Neural cell (in vitro differentiated cells): ENCODE data around the gene PRKG1. TPM values are rescaled to one million over a fixed set of nuclear protein-coding genes. Genes with fewer than 3 reads are reported as not detected.

ENCODE experiments used
- H2AFZ ChIP-seq: fragments of 200-600, 300-800 bp; sonication (generic), shearing (Covaris generic); 2 replicates; pipeline ENCODE4 v1.6.0; 2014; ENCODE audit warnings: low read depth, mild to moderate bottlenecking, antibody characterized with exemption, low read length, moderate library complexity
- H3F3A ChIP-seq: fragments of 200-600 bp; shearing (Covaris generic); 2 replicates; pipeline ENCODE4 v1.6.1; 2016; ENCODE audit warnings: mild to moderate bottlenecking, moderate library complexity, mixed read lengths, antibody characterized with exemption, low read length; ENCODE audit not compliant: insufficient read depth, poor library complexity, severe bottlenecking
- H3K27ac ChIP-seq: fragments of 200-600, 300-800 bp; sonication (generic), shearing (Covaris generic); 2 replicates; pipeline ENCODE4 v1.5.1; 2014; ENCODE audit warnings: mild to moderate bottlenecking, low read length, moderate library complexity
- H3K27me3 ChIP-seq: fragments of 300-800, 200-600 bp; sonication (generic), shearing (Covaris generic); 2 replicates; pipeline ENCODE4 v1.6.0; 2014; ENCODE audit warnings: mild to moderate bottlenecking, low read depth, low read length, moderate library complexity; ENCODE audit not compliant: insufficient read depth
- H3K36me3 ChIP-seq: fragments of 300-800, 200-600 bp; sonication (generic), shearing (Covaris generic); 2 replicates; pipeline ENCODE4 v1.5.1; 2014; ENCODE audit warnings: mild to moderate bottlenecking, antibody characterized with exemption, low read length, moderate library complexity; ENCODE audit not compliant: insufficient read depth
- H3K4me2 ChIP-seq: fragments of 300-800, 200-600 bp; sonication (generic), shearing (Covaris generic); 2 replicates; pipeline ENCODE4 v1.6.0; 2014; ENCODE audit warnings: mild to moderate bottlenecking, low read length
- H3K4me3 ChIP-seq: fragments of 300-800, 200-600 bp; sonication (generic), shearing (Covaris generic); 2 replicates; pipeline ENCODE4 v1.5.1; 2014; ENCODE audit warnings: mild to moderate bottlenecking, low read length, moderate library complexity
- H3K79me2 ChIP-seq: fragments of 200-600 bp; shearing (Covaris generic); replicated peaks from 2 replicates; pipeline ENCODE4 v1.6.0; 2014; ENCODE audit warnings: mild to moderate bottlenecking, low read length, moderate library complexity; ENCODE audit not compliant: insufficient read depth
- H3K9ac ChIP-seq: fragments of 300-800, 200-600 bp; sonication (generic), shearing (Covaris generic); 2 replicates; pipeline ENCODE4 v1.6.1; 2016; ENCODE audit warnings: mild to moderate bottlenecking, low read length, mixed read lengths
- H3K9me2 ChIP-seq: fragments of 200-600 bp; shearing (Covaris generic); 2 replicates; pipeline ENCODE4 v1.6.1; 2016; ENCODE audit warnings: mild to moderate bottlenecking, low read length, mixed read lengths; ENCODE audit not compliant: insufficient read depth
- H3K9me3 ChIP-seq: fragments of 200-600, 300-800 bp; sonication (generic), shearing (Covaris generic); 2 replicates; pipeline ENCODE4 v1.6.1; 2016; ENCODE audit warnings: mild to moderate bottlenecking, mixed run types, low read length, moderate library complexity, mixed read lengths
- H4K20me1 ChIP-seq: fragments of 200-600 bp; shearing (Covaris generic); 2 replicates; pipeline ENCODE4 v1.6.1; 2016; ENCODE audit warnings: mild to moderate bottlenecking, mixed run types; ENCODE audit not compliant: insufficient read depth
- EP300 ChIP-seq: fragments of 450-650 bp; conservative IDR thresholded peaks from 2 replicates; pipeline ENCODE4 v1.6.1; 2014; ENCODE audit warnings: antibody characterized with exemption, mild to moderate bottlenecking, moderate library complexity; ENCODE audit not compliant: poor library complexity, severe bottlenecking
- EZH2 ChIP-seq: fragments of 200-600, 300-800 bp; shearing (Covaris generic), sonication (generic); IDR thresholded peaks from 2 replicates; pipeline ENCODE4 v1.6.1; 2014; ENCODE audit warnings: antibody characterized with exemption, low read length, borderline replicate concordance, mild to moderate bottlenecking; ENCODE audit not compliant: insufficient read depth, poor library complexity, severe bottlenecking
- MXI1 ChIP-seq: fragments of 450-650 bp; conservative IDR thresholded peaks from 2 replicates; pipeline ENCODE4 v1.6.1; 2014; ENCODE audit warnings: antibody characterized with exemption, mild to moderate bottlenecking; ENCODE audit not compliant: poor library complexity, severe bottlenecking
- POLR2AphosphoS5 ChIP-seq: IDR thresholded peaks from 2 replicates; pipeline ENCODE4 v1.6.1; 2012
- RAD21 ChIP-seq: fragments of 450-650 bp; conservative IDR thresholded peaks from 2 replicates; pipeline ENCODE4 v1.6.1; 2014; ENCODE audit warnings: antibody characterized with exemption, mild to moderate bottlenecking, moderate library complexity
- SMC3 ChIP-seq: fragments of 450-650 bp; conservative IDR thresholded peaks from 2 replicates; pipeline ENCODE4 v1.6.1; 2014; ENCODE audit warnings: antibody characterized with exemption, mild to moderate bottlenecking, moderate library complexity; ENCODE audit not compliant: poor library complexity
- TAF1 ChIP-seq: IDR thresholded peaks from 2 replicates; pipeline ENCODE4 v1.6.1; 2012; ENCODE audit warnings: low read depth
- polyA plus RNA-seq: library from polyadenylated mRNA; depleted of rRNA; stranded (reverse); fragments of >200 nt; gene quantifications from 2 replicates; pipeline ENCODE4 v1.2.3, GENCODE V29; 2014
- TF ChIP-seq, protein P1 (sequence below): IDR thresholded peaks from 2 replicates; pipeline ENCODE4 v1.6.1; 2012; ENCODE audit warnings: borderline replicate concordance
- TF ChIP-seq, protein P2 (sequence below): fragments of 450-650 bp; IDR thresholded peaks from 2 replicates; pipeline ENCODE4 v1.5.1; 2014; ENCODE audit warnings: antibody characterized with exemption, mild to moderate bottlenecking, moderate library complexity; ENCODE audit not compliant: poor library complexity, severe bottlenecking

Gene PRKG1
- polyA plus RNA-seq, 1 donor from 2014 or later, result 2.2 TPM

DNA sequence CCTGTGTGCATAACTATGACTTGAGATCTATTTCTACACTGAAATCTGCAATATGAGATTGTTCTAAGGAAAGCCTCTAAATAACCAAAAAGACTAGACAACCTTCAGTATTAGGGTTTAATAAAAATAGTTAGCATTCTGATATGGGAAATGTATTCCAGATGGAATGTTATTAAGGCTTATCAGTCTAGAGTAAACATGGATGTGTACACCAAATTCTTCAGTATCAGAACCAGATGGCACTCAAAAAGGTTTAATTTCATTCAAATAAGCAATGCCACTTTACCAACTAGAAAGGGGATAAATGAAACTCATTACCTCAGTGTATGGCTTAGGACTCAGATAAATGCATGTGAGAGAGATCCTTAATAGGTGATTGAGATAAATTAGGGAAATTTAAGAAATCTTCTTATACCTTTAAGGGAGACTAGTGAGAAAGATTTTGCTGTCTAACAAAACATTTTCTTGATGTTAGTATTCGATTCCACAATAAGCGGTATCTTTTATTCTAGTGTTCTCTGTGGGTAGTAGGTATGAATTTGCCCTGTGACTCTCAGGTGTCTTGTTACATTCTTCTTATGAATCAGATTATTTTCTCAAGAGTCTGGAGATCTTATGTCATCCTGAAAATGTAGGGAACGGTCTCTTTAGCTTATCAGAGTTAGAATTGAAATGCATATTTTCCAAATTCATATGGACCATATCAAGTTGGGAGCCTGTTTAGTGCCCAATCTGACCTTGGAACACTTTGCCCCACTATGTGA, 159.2 kb downstream of the PRKG1 start:
- Histone ChIP-seq H3K9ac (no peak overlapping the region), H3K36me3 (no peaks in the 10 kb centered on the region), H3K27me3 (no peaks in the 10 kb centered on the region), H3K4me3 (no peak overlapping the region), H3K9me2 (no peaks in the 10 kb centered on the region), H4K20me1 (no peaks in the 10 kb centered on the region), H3K4me2 (no peak overlapping the region), H3K79me2 (no peaks in the 10 kb centered on the region), H2AFZ (no peak overlapping the region), H3F3A (no peaks in the 10 kb centered on the region), H3K9me3 (no peaks in the 10 kb centered on the region), H3K27ac (no peak overlapping the region)
- TF ChIP-seq SMC3 (no peak), EP300 (no peak), MXI1 (no peak), RAD21 (no peak), POLR2AphosphoS5 (no peak), EZH2 (no peak), TAF1 (no peak)
- TF ChIP-seq, protein P1, sequence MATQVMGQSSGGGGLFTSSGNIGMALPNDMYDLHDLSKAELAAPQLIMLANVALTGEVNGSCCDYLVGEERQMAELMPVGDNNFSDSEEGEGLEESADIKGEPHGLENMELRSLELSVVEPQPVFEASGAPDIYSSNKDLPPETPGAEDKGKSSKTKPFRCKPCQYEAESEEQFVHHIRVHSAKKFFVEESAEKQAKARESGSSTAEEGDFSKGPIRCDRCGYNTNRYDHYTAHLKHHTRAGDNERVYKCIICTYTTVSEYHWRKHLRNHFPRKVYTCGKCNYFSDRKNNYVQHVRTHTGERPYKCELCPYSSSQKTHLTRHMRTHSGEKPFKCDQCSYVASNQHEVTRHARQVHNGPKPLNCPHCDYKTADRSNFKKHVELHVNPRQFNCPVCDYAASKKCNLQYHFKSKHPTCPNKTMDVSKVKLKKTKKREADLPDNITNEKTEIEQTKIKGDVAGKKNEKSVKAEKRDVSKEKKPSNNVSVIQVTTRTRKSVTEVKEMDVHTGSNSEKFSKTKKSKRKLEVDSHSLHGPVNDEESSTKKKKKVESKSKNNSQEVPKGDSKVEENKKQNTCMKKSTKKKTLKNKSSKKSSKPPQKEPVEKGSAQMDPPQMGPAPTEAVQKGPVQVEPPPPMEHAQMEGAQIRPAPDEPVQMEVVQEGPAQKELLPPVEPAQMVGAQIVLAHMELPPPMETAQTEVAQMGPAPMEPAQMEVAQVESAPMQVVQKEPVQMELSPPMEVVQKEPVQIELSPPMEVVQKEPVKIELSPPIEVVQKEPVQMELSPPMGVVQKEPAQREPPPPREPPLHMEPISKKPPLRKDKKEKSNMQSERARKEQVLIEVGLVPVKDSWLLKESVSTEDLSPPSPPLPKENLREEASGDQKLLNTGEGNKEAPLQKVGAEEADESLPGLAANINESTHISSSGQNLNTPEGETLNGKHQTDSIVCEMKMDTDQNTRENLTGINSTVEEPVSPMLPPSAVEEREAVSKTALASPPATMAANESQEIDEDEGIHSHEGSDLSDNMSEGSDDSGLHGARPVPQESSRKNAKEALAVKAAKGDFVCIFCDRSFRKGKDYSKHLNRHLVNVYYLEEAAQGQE, result no peak

DNA sequence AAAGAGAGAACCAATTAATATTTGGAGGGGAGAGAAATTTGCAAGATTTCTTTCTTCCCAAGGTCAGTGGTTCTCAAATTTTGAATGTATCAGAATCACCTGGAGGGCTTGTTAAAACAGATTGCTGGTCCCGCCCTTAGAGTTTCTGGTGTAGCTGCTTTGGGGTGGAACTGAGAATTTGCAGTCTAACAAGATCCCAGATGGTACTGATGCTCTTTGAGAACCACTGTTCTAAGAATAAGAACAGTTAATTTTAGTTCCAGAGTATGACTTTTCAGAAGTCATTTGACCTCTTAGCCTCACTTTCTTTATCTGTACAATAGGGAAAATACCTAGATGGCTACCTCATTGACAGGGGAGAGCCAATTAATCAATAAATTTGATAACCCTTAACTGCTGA, 161.6 kb downstream of the PRKG1 start:
- no peaks in the 10 kb centered on the region for H3K9me2 ChIP-seq
- H3K27ac ChIP-seq, result no peak overlapping the region
- H3K9me3 ChIP-seq, result no peaks in the 10 kb centered on the region
- no peak overlapping the region for H3K4me3 ChIP-seq
- H3F3A ChIP-seq, result no peaks in the 10 kb centered on the region
- no peak overlapping the region for H3K4me2 ChIP-seq
- TF ChIP-seq TAF1 (no peak), MXI1 (no peak), POLR2AphosphoS5 (no peak), EZH2 (no peak), RAD21 (no peak), EP300 (no peak), SMC3 (no peak)
- TF ChIP-seq, protein P1, result no peak
- TF ChIP-seq, protein P2, sequence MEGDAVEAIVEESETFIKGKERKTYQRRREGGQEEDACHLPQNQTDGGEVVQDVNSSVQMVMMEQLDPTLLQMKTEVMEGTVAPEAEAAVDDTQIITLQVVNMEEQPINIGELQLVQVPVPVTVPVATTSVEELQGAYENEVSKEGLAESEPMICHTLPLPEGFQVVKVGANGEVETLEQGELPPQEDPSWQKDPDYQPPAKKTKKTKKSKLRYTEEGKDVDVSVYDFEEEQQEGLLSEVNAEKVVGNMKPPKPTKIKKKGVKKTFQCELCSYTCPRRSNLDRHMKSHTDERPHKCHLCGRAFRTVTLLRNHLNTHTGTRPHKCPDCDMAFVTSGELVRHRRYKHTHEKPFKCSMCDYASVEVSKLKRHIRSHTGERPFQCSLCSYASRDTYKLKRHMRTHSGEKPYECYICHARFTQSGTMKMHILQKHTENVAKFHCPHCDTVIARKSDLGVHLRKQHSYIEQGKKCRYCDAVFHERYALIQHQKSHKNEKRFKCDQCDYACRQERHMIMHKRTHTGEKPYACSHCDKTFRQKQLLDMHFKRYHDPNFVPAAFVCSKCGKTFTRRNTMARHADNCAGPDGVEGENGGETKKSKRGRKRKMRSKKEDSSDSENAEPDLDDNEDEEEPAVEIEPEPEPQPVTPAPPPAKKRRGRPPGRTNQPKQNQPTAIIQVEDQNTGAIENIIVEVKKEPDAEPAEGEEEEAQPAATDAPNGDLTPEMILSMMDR, result no peak
- no peaks in the 10 kb centered on the region for H3K79me2 ChIP-seq
- H3K27me3 ChIP-seq, result no peaks in the 10 kb centered on the region
- no peaks in the 10 kb centered on the region for H4K20me1 ChIP-seq
- H2AFZ ChIP-seq, result no peak overlapping the region
- H3K36me3 ChIP-seq, result no peaks in the 10 kb centered on the region
- H3K9ac ChIP-seq, result no peak overlapping the region
